ENCODE data around the gene HRAS. TPM values are rescaled to one million over a fixed set of nuclear protein-coding genes. Genes with fewer than 3 reads are reported as not detected.
A peak's percentile ranks its signal among the peaks of the same experiment; 100 is the strongest.

Gene HRAS
- total and polyA plus RNA-seq, 2 of the 13 experiments (the other 11 are each of a cell fraction or from before 2014, with no cell fraction given) = 32.9 to 50.0 TPM

DNA sequence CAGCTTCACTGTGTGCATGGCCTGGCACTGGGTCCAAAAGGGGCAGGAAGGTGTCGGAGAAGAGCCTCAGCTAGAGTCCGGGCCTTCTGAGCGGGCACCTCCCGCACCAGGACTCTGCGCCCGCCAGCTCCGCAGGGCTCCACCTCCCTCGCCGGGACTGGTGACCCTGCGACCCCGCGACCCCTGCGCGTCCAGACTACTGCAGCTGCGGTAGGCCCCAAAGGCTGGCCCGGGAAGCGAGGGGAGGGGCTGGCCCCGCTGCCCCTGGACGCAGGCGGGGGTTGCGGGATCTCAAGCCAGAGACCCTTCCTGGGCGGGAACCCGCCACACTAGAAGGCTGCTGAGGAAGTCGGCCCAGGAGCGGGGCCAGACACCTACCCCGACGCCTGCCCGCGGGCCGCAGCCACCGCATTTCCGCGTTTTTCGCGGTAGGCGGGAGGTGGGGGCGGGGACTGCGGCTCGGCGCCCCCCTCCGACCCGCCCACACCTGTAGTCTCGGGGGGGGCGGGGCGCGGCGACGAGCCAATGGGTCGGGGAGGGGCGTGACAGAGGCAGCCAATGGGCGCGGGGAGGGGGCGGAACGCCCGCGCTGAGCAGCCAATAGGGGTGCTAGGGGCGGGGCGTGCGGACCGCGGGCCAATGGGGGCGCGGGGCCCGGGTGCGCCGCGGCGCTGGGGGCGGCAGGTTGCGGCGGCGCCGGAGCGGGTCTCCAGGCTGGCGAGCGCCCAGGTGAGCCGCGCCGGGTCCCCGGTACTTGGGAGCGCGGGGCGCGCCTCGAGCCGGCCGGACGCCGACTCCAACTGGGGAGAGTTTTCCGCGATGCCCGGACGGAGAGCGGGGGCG lies 25.1 kb upstream of the HRAS start, which contains the start of the genes LMNTD2 and RASSF7 (continued):
- TF ChIP-seq CSRNP2 (CRISPR knock-in tag; conservative IDR thresholded peaks at IDR 0.05; ENCODE audit: low read depth) = no peak
- TF ChIP-seq NFYC (CRISPR knock-in tag; IDR thresholded peaks at IDR 0.05) = peak; percentile 89
- TF ChIP-seq ATM (IDR thresholded peaks at IDR 0.05; ENCODE audit: borderline replicate concordance) = no peak
- no peak for TF ChIP-seq TRIM24 (CRISPR knock-in tag; IDR thresholded peaks at IDR 0.05)
- TF ChIP-seq AKAP8 (CRISPR knock-in tag; IDR thresholded peaks at IDR 0.05) = peak; percentile 37; the same call in 1 of the 2 replicates
- no peak for TF ChIP-seq ZNF550 (CRISPR knock-in tag; IDR thresholded peaks at IDR 0.05; ENCODE audit: borderline replicate concordance)
- no peak; the same call in 1 of the 2 replicates for TF ChIP-seq GATAD2A (CRISPR knock-in tag; IDR thresholded peaks at IDR 0.05)
- no peak for TF ChIP-seq SRSF9 (IDR thresholded peaks at IDR 0.05; ENCODE audit: borderline replicate concordance, insufficient read depth, low read depth, low read length, poor library complexity, severe bottlenecking)
- peak; percentile 58; the same call in 1 of the 2 replicates for TF ChIP-seq TAF1 (CRISPR knock-in tag; IDR thresholded peaks at IDR 0.05)
- peak; percentile 64; the same call in 1 of the 2 replicates for TF ChIP-seq ZNF709 (CRISPR knock-in tag; IDR thresholded peaks at IDR 0.05)
- peak; percentile 44; the same call in 1 of the 2 replicates for TF ChIP-seq KDM3A (CRISPR knock-in tag; IDR thresholded peaks at IDR 0.05; ENCODE audit: low read depth)
- no peak for TF ChIP-seq ZBTB40 (IDR thresholded peaks at IDR 0.05)
- peak; percentile 77 for TF ChIP-seq ZBTB40 (CRISPR knock-in tag; IDR thresholded peaks at IDR 0.05)
- no peak for TF ChIP-seq MED8 (CRISPR knock-in tag; IDR thresholded peaks at IDR 0.05; ENCODE audit: insufficient replicate concordance)
- no peak for TF ChIP-seq RBM22 (optimal IDR thresholded peaks at IDR 0.05; ENCODE audit: low read length)
